Dedifferentiated amniotic fluid mesenchymal stem cell (primary cell): ENCODE results near the gene SMC1B.
"Not testable (repeated sequence)": the region's sequence is repeated elsewhere in the genome, so short reads cannot be mapped to it uniquely, and the experiment has no call there.

Source experiments
- DNase-seq: peaks from one replicate; pipeline ENCODE4 v3.0.0-alpha.2; 2016; ENCODE audit errors: extremely low spot score

SMC1B gene

GRCh38 chr22:45302751-45303150 is 110.6 kb downstream of the SMC1B start:
- no peak for DNase-seq

- DNase-seq, result no peak
Measured at GRCh38 chr22:45298934-45299505, 114.4 kb downstream of the SMC1B start.

DNA sequence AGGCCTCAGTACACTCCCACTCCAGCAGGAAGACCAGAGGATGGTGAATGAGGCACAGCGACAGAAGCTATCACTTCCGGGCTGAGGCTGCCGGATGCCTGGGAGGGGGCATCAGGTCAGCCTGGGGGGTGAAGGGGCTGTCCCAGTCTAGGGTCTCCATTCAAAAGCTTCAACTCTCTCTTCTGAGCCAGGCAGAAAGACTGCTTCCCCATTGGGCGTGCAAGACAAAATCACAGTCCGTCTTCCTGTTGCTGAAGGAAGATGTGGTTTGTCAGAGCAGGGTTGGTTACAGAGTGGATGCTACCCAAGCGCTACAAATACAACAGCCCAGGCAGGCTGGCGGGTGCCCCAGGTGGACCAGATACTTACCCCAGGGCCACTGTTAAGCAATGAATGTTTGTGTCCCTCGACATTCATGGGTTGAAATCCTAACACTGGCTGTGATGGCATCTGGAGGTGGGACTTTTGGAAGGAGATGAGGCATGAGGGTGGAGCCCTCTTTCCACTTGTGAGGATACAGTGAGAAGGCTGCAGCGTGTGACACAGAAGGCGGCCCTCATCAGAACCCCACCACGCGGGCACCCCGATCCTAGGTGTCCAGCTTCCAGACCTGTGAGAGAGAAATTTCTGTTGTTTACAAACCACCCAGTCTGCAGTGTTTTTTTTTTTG is 116.6 kb downstream of the SMC1B start:
- no peak for DNase-seq

DNA sequence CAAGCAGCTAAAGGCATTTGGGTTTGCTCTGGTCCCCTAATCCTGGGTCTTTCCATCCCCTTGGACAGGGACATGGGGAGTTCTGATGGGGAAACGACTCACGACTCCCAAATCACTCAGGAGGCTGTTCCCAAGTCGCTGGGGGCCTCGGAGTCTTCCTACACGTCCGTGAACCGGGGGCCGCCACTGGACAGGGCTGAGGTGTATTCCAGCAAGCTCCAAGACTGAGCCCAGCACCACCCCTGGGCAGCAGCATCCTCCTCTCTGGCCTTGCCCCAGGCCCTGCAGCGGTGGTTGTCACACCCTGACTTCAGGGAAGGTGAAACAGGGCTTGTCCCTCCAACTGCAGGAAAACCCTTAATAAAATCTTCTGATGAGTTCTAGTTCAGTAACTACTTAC is 117.9 kb downstream of the SMC1B start:
- no peak for DNase-seq

DNA sequence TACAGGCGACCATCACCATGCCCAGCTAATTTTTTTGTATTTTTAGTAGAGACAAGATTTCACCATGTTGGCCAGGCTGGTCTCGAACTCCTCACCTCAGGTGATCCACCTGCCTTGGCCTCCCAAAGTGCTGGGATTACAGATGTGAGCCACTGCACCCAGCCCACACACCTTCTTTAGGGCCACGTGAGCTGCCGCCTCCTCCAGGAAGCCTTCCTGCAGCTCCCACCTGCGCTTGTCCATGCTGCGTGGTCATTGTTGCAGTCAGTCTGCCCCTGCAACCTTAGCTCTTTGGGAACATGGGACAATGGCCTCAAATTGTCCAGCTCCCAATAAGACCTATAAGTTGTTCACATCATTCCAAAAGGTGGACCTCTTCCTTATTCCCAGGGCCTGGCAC is 118.4 kb downstream of the SMC1B start:
- DNase-seq, result not testable (repeated sequence)
